HepG2 (cell line): ENCODE measurements around the gene STK32B. TPM values are rescaled to one million over a fixed set of nuclear protein-coding genes. Genes with fewer than 3 reads are reported as not detected.

Experiments
- ATAC-seq: fragments of 200-7000 bp; cut with Tn5 transposase; 3 replicates; pipeline ENCODE4 v1.9.1; 2020; ENCODE audit warnings: mild to moderate bottlenecking, moderate library complexity
- BruUV-seq: library from RNA; stranded (reverse); fragments of 400-500 nt; replicated peaks from 2 replicates; lab custom pipeline; 2021; lab: Mats Ljungman, UMichigan
- CTCF ChIA-PET: fragments of 300-600 bp; formaldehyde crosslinking; extraction: SDS; loops from one replicate; lab custom pipeline; 2021; ENCODE audit warnings: low total read pairs, inconsistent platforms, low intra/inter-chr PET ratio; lab: Yijun Ruan, JAX
- POLR2A ChIA-PET: fragments of 350-600 bp; sonication (Branson Sonifier 250); formaldehyde crosslinking; loops from one replicate; lab custom pipeline; 2020; ENCODE audit warnings: antibody characterized with exemption, inconsistent platforms; lab: Yijun Ruan, JAX
- DNase-seq: peaks from one replicate; pipeline ENCODE4 v3.0.0-alpha.2; 2015; ENCODE audit warnings: low spot score
- FAIRE-seq: peaks from 3 replicates; lab custom pipeline; 2011; peaks lifted over from hg19 to GRCh38; lab: Jason Lieb, UNC
- H2AFZ ChIP-seq: one replicate; pipeline ENCODE4 v1.6.1; 2011; ENCODE audit warnings: low read length, inconsistent platforms
- H3K27ac ChIP-seq: fragments of 300-600 bp; 3 replicates; pipeline ENCODE4 v1.8.0; 2011; ENCODE audit warnings: mixed run types, mild to moderate bottlenecking, mixed read lengths, low read length, inconsistent platforms; ENCODE audit not compliant: insufficient read depth; ENCODE audit errors: extremely low read length
- H3K27me3 ChIP-seq, 2 experiments: fragments of 200-600 bp in 1 of 2; 2 replicates in 1 of 2; 3 replicates in 1 of 2; pipeline versions ENCODE4 v1.6.0 to v1.8.0; 2011; ENCODE audit warnings: low read length in 2 of 2, mild to moderate bottlenecking in 2 of 2, moderate library complexity in 2 of 2, inconsistent platforms in 1 of 2; ENCODE audit not compliant: insufficient read depth in 2 of 2, control insufficient read depth in 1 of 2
- H3K36me3 ChIP-seq, 2 experiments: fragments of 200-600 bp in 1 of 2; replicated peaks in 1 of 2; 2 replicates in 1 of 2; 3 replicates in 1 of 2; pipeline versions ENCODE4 v1.5.1 to v1.8.0; 2011; ENCODE audit warnings: low read length in 2 of 2, inconsistent platforms in 1 of 2; ENCODE audit not compliant: insufficient read depth in 2 of 2, control insufficient read depth in 1 of 2
- H3K4me1 ChIP-seq: 2 replicates; pipeline ENCODE4 v1.5.1; 2012; ENCODE audit warnings: low read length, inconsistent platforms; ENCODE audit not compliant: insufficient read depth
- H3K4me2 ChIP-seq: 2 replicates; pipeline ENCODE4 v1.6.0; 2011; ENCODE audit warnings: low read depth, low read length, inconsistent platforms
- H3K4me3 ChIP-seq, 3 experiments: fragments of 200-600 bp in 1 of 3; sonication (generic), shearing (Covaris generic) in 1 of 3; replicated peaks in 1 of 3; 2 replicates each; pipeline ENCODE4 v1.5.1; 2011 to 2016; ENCODE audit warnings: low read length in 3 of 3, inconsistent platforms in 2 of 3, low read depth in 2 of 3, mild to moderate bottlenecking in 2 of 3, control low read depth in 1 of 3, mixed read lengths in 1 of 3; ENCODE audit not compliant: insufficient read depth in 1 of 3
- H3K79me2 ChIP-seq: one replicate; pipeline ENCODE4 v1.6.1; 2011; ENCODE audit warnings: low read length, inconsistent platforms; ENCODE audit not compliant: insufficient read depth
- H3K9ac ChIP-seq: 2 replicates; pipeline ENCODE4 v1.6.0; 2011; ENCODE audit warnings: mild to moderate bottlenecking, low read depth, low read length, inconsistent platforms; ENCODE audit not compliant: insufficient read depth
- H3K9me3 ChIP-seq: 2 replicates; pipeline ENCODE4 v1.5.1; 2012; ENCODE audit warnings: mild to moderate bottlenecking, low read length
- H4K20me1 ChIP-seq: 2 replicates; pipeline ENCODE4 v1.6.0; 2011; ENCODE audit warnings: inconsistent platforms, mild to moderate bottlenecking, low read length, moderate library complexity; ENCODE audit not compliant: insufficient read depth
- BRCA1 ChIP-seq: sonication (generic); formaldehyde crosslinking; IDR thresholded peaks from 2 replicates; pipeline ENCODE4 v1.4.0; 2020; ENCODE audit warnings: missing genetic modification reagents
- NFYB ChIP-seq: sonication (generic); formaldehyde crosslinking; IDR thresholded peaks from 2 replicates; pipeline ENCODE4 v1.4.0; 2020; ENCODE audit warnings: missing genetic modification reagents
- PHF5A ChIP-seq: IDR thresholded peaks from one replicate; pipeline ENCODE4 v1.6.1; 2018; ENCODE audit warnings: low read depth, missing genetic modification reagents; ENCODE audit not compliant: unreplicated experiment
- RCOR2 ChIP-seq: IDR thresholded peaks from 2 replicates; pipeline ENCODE4 v1.6.1; 2016; ENCODE audit warnings: missing biosample characterization, missing genetic modification reagents
- SALL1 ChIP-seq: sonication (generic); formaldehyde crosslinking; IDR thresholded peaks from 2 replicates; pipeline ENCODE4 v1.8.0; 2022; ENCODE audit warnings: mild to moderate bottlenecking, missing genetic modification reagents
- TCF12 ChIP-seq, 2 experiments: fragments of 450-650 bp in 1 of 2; sonication (generic) in 1 of 2; formaldehyde crosslinking in 1 of 2; IDR thresholded peaks; 2 replicates each; pipeline versions ENCODE4 v1.6.1 to v1.8.0; 2017 to 2022; ENCODE audit warnings: antibody characterized with exemption in 1 of 2, mild to moderate bottlenecking in 1 of 2, missing genetic modification reagents in 1 of 2, moderate library complexity in 1 of 2
- ZMYM2 ChIP-seq: sonication (generic); formaldehyde crosslinking; IDR thresholded peaks from 2 replicates; pipeline ENCODE4 v1.8.0; 2022; ENCODE audit warnings: mild to moderate bottlenecking, missing genetic modification reagents
- ZNF776 ChIP-seq: sonication (generic); formaldehyde crosslinking; IDR thresholded peaks from 2 replicates; pipeline ENCODE4 v1.4.0; 2020; ENCODE audit warnings: mild to moderate bottlenecking, missing genetic modification reagents
- WGBS: methylation state at CpG from one replicate; pipeline ENCODE4 v1.1.6; 2017; ENCODE audit warnings: low lambda C conversion rate; 5-methylcytosine and 5-hydroxymethylcytosine counted together
- in situ Hi-C: cut with HindIII; loops from 2 replicates; pipeline ENCODE4 v1.10.0; 2017; ENCODE audit warnings: low pct_unique_long_range_greater_than_20kb; ENCODE audit not compliant: extremely low pct_ligation_motif_present
- intact Hi-C: fragments of 100-400 bp; cut with micrococcal nuclease; formaldehyde crosslinking; loops from one replicate; pipeline ENCODE4 v1.10.0; 2022; ENCODE audit not compliant: unreplicated experiment
- polyA plus RNA-seq, 8 experiments: library from polyadenylated mRNA; depleted of rRNA in 3 of 8; stranded (reverse) in 7 of 8; unstranded in 1 of 8; fragments of >200 nt; fragmentation: Illumina TruSeq in 4 of 8; extraction: Trizol in 4 of 8; gene quantifications; 2 replicates each; pipeline versions ENCODE4 v1.2.1 to v1.2.3, GENCODE V29; 2011 to 2016; ENCODE audit warnings: low read depth in 4 of 8, missing spikeins in 1 of 8, mixed read lengths in 1 of 8; ENCODE audit not compliant: insufficient read depth in 1 of 8
- total RNA-seq, 5 experiments: library from RNA; depleted of rRNA; stranded (reverse); fragments of >200 nt; fragmentation: Illumina TruSeq; extraction: Trizol; gene quantifications; 2 replicates each; pipeline ENCODE4 v1.2.3, GENCODE V29; 2016; ENCODE audit warnings: low read depth in 1 of 5
- TF ChIP-seq, protein P1 (sequence below): sonication (generic); formaldehyde crosslinking; IDR thresholded peaks from 2 replicates; pipeline ENCODE4 v1.5.1; 2020; ENCODE audit warnings: missing genetic modification reagents, mild to moderate bottlenecking, borderline replicate concordance
- TF ChIP-seq, protein P2 (sequence below): fragments of 450-650 bp; IDR thresholded peaks from 2 replicates; pipeline ENCODE4 v1.6.1; 2017; ENCODE audit warnings: mild to moderate bottlenecking
- TF ChIP-seq, protein P3 (sequence below): sonication (generic); formaldehyde crosslinking; IDR thresholded peaks from 2 replicates; pipeline ENCODE4 v1.5.0; 2020; ENCODE audit warnings: mild to moderate bottlenecking, missing genetic modification reagents, borderline replicate concordance
- TF ChIP-seq, protein P4 (sequence below): sonication (generic); formaldehyde crosslinking; IDR thresholded peaks from 2 replicates; pipeline ENCODE4 v1.4.0; 2020; ENCODE audit warnings: missing genetic modification reagents

Gene STK32B
- total and polyA plus RNA-seq, 2 of the 13 experiments (the other 11 are each of a cell fraction or from before 2014, with no cell fraction given), result not detected

DNA sequence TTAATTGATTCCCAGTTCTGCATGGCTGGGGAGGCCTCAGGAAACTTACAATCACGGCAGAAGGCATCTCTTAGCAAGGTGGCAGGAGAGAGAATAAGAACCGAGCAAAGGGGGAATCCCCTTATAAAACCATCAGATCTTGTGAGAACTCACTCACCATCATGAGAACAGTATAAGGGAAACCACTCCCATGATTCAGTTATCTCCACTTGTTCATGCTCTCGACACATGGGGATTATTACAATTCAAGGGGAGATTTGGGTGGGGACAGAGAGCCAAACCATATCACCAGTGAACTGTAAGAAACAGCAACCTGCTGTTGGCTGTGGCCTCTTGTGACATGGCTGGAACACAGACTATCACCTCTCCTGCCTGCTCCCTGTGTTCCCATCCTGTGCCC lies 24.9 kb upstream of the STK32B start:
- in situ Hi-C loops (no loop called here), intact Hi-C loops (no loop called here)
- ChIA-PET POLR2A (no interaction called here), CTCF (no interaction called here)
- DNase-seq, result no peak
- Histone ChIP-seq H3K4me3 (no peak overlapping the region), H3K79me2 (no peaks in the 10 kb centered on the region), H3K4me2 (no peak overlapping the region), H4K20me1 (no peaks in the 10 kb centered on the region), H3K27me3 (peaks cover 0 to 34% of the 10 kb centered on the region in 2 experiments; a peak in 3 of 5 replicates), H3K4me1 (no peaks in the 10 kb centered on the region), H3K9ac (no peak overlapping the region), H2AFZ (no peak overlapping the region), H3K27ac (no peak overlapping the region), H3K36me3 (no peaks in the 10 kb centered on the region), H3K9me3 (no peaks in the 10 kb centered on the region)
- WGBS, result 0% methylated on average over 3 of the region's 3 CpGs
- FAIRE-seq, result no peak
- no peak for ATAC-seq
- BruUV-seq, result no TSS peak
- TF ChIP-seq BRCA1 (CRISPR knock-in tag) (no peak), SALL1 (CRISPR knock-in tag) (no peak), RCOR2 (no peak), ZNF776 (CRISPR knock-in tag) (no peak), NFYB (no peak), ZMYM2 (no peak), PHF5A (CRISPR knock-in tag) (no peak), TCF12 (IDR thresholded peaks at IDR 0.05) (no peak), TCF12 (CRISPR knock-in tag; IDR thresholded peaks at IDR 0.05) (no peak)
- TF ChIP-seq, protein P1, sequence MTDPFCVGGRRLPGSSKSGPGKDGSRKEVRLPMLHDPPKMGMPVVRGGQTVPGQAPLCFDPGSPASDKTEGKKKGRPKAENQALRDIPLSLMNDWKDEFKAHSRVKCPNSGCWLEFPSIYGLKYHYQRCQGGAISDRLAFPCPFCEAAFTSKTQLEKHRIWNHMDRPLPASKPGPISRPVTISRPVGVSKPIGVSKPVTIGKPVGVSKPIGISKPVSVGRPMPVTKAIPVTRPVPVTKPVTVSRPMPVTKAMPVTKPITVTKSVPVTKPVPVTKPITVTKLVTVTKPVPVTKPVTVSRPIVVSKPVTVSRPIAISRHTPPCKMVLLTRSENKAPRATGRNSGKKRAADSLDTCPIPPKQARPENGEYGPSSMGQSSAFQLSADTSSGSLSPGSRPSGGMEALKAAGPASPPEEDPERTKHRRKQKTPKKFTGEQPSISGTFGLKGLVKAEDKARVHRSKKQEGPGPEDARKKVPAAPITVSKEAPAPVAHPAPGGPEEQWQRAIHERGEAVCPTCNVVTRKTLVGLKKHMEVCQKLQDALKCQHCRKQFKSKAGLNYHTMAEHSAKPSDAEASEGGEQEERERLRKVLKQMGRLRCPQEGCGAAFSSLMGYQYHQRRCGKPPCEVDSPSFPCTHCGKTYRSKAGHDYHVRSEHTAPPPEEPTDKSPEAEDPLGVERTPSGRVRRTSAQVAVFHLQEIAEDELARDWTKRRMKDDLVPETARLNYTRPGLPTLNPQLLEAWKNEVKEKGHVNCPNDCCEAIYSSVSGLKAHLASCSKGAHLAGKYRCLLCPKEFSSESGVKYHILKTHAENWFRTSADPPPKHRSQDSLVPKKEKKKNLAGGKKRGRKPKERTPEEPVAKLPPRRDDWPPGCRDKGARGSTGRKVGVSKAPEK, result no peak
- TF ChIP-seq, protein P2, sequence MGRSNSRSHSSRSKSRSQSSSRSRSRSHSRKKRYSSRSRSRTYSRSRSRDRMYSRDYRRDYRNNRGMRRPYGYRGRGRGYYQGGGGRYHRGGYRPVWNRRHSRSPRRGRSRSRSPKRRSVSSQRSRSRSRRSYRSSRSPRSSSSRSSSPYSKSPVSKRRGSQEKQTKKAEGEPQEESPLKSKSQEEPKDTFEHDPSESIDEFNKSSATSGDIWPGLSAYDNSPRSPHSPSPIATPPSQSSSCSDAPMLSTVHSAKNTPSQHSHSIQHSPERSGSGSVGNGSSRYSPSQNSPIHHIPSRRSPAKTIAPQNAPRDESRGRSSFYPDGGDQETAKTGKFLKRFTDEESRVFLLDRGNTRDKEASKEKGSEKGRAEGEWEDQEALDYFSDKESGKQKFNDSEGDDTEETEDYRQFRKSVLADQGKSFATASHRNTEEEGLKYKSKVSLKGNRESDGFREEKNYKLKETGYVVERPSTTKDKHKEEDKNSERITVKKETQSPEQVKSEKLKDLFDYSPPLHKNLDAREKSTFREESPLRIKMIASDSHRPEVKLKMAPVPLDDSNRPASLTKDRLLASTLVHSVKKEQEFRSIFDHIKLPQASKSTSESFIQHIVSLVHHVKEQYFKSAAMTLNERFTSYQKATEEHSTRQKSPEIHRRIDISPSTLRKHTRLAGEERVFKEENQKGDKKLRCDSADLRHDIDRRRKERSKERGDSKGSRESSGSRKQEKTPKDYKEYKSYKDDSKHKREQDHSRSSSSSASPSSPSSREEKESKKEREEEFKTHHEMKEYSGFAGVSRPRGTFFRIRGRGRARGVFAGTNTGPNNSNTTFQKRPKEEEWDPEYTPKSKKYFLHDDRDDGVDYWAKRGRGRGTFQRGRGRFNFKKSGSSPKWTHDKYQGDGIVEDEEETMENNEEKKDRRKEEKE, result no peak
- TF ChIP-seq, protein P3, sequence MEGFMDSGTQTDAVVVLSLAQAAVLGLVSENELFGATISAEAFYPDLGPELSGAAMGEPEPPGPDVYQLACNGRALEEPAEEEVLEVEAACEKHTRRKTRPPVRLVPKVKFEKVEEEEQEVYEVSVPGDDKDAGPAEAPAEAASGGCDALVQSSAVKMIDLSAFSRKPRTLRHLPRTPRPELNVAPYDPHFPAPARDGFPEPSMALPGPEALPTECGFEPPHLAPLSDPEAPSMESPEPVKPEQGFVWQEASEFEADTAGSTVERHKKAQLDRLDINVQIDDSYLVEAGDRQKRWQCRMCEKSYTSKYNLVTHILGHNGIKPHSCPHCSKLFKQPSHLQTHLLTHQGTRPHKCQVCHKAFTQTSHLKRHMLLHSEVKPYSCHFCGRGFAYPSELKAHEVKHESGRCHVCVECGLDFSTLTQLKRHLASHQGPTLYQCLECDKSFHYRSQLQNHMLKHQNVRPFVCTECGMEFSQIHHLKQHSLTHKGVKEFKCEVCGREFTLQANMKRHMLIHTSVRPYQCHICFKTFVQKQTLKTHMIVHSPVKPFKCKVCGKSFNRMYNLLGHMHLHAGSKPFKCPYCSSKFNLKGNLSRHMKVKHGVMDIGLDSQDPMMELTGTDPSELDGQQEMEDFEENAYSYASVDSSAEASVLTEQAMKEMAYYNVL (CRISPR knock-in tag), result no peak
- TF ChIP-seq, protein P4, sequence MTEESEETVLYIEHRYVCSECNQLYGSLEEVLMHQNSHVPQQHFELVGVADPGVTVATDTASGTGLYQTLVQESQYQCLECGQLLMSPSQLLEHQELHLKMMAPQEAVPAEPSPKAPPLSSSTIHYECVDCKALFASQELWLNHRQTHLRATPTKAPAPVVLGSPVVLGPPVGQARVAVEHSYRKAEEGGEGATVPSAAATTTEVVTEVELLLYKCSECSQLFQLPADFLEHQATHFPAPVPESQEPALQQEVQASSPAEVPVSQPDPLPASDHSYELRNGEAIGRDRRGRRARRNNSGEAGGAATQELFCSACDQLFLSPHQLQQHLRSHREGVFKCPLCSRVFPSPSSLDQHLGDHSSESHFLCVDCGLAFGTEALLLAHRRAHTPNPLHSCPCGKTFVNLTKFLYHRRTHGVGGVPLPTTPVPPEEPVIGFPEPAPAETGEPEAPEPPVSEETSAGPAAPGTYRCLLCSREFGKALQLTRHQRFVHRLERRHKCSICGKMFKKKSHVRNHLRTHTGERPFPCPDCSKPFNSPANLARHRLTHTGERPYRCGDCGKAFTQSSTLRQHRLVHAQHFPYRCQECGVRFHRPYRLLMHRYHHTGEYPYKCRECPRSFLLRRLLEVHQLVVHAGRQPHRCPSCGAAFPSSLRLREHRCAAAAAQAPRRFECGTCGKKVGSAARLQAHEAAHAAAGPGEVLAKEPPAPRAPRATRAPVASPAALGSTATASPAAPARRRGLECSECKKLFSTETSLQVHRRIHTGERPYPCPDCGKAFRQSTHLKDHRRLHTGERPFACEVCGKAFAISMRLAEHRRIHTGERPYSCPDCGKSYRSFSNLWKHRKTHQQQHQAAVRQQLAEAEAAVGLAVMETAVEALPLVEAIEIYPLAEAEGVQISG, result no peak
